B cell (primary cell): ENCODE measurements around the gene GEMIN7.

Experiments used
- EZH2 ChIP-seq: IDR thresholded peaks from 2 replicates; pipeline ENCODE4 v1.6.1; 2012; ENCODE audit warnings: borderline replicate concordance, low read depth, mild to moderate bottlenecking, moderate library complexity, low read length; ENCODE audit not compliant: insufficient read depth, poor library complexity, severe bottlenecking
- TF ChIP-seq, protein P1 (sequence below): fragments of 200-600 bp; IDR thresholded peaks from one replicate; pipeline ENCODE4 v1.8.0; 2022; ENCODE audit warnings: antibody characterized with exemption, mild to moderate bottlenecking

DNA sequence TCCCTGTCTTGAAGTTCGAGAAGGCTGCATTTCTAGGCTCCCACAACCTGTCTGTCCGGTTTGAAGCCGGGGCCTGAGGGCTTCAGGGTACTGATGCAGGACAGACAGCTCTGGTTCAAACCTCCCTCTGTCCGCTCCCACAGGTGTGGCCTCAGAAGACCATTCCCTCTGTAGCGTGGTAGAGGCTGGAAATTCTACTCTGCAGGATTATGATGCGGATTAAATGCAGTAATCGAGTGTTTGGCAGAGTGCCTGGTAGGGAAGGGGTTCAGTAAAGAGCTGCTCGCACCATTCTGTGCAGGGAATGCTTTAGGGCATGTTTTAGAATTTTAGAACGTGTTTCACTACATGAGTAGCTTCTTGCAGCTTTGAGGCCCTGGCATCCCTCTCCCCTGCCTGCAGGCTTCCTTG, 44.4 kb downstream of the GEMIN7 start:
- no peak for TF ChIP-seq EZH2
- TF ChIP-seq, protein P1, sequence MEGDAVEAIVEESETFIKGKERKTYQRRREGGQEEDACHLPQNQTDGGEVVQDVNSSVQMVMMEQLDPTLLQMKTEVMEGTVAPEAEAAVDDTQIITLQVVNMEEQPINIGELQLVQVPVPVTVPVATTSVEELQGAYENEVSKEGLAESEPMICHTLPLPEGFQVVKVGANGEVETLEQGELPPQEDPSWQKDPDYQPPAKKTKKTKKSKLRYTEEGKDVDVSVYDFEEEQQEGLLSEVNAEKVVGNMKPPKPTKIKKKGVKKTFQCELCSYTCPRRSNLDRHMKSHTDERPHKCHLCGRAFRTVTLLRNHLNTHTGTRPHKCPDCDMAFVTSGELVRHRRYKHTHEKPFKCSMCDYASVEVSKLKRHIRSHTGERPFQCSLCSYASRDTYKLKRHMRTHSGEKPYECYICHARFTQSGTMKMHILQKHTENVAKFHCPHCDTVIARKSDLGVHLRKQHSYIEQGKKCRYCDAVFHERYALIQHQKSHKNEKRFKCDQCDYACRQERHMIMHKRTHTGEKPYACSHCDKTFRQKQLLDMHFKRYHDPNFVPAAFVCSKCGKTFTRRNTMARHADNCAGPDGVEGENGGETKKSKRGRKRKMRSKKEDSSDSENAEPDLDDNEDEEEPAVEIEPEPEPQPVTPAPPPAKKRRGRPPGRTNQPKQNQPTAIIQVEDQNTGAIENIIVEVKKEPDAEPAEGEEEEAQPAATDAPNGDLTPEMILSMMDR, result no peak
